Heart left ventricle (tissue), 13 donors: Measurements from ENCODE around the gene SH3RF3.

Experiments used
- CTCF ChIP-seq, 12 donors: fragments of 200-600 bp; sonication (generic) in 4 of 12; IDR thresholded peaks; one replicate each; pipeline versions ENCODE4 v1.5.0 to v1.8.0; 2018 to 2022; ENCODE audit warnings: antibody characterized with exemption in 12 of 12, mild to moderate bottlenecking in 5 of 12
- POLR2A ChIP-seq, 2 donors: fragments of 450-650 bp; IDR thresholded peaks; one replicate each; pipeline ENCODE4 v1.6.1; 2017; ENCODE audit warnings: antibody characterized with exemption in 2 of 2, mild to moderate bottlenecking in 2 of 2, moderate library complexity in 2 of 2
- donor health status: ischemic (EF 13 %, LVEDD 7.1; RV severe dilation, severe dysfunction).
- donor health status: DM: no; HTN: yes; CAD: no.
- donor health status: DM: no; HTN: no; CAD: no.
- donor health status: ischemic (EF 25% LVEDD 6.9; RV normal size, moderate dysfunction).
- donor health status: ischemic (EF 25% LVEDD 5.7; RV mildly dilated, moderate dysfunction).
- donor health status: ischemic (EF 35%, LVEDD 5.7; RV mildly dilated, moderate dysfunction).
- donor health status: nonischemic (EF 11% LVEDD 7.7; RV severe dilation, severe dysfunction).
- donor health status: DM: yes; HTN: yes; CAD: no.
- donor health status: PGD.
- donor health status: ischemic (EF 29% LVEDD 5.4; RV normal size, mild dysfunction).
- donor health status: nonischemic (EF 23%, LVEDD 6.1; RV moderate dilation, normal function).

- TF ChIP-seq POLR2A (IDR thresholded peaks at IDR 0.05) (no peak), CTCF (IDR thresholded peaks at IDR 0.05) (no peak)
Observed at GRCh38 chr2:109304242-109304641, 175.2 kb downstream of the SH3RF3 start.
